Measurements from ENCODE around the gene PDGFD.
A peak's percentile ranks its signal among the peaks of the same experiment; 100 is the strongest.
"Not testable (repeated sequence)": the region's sequence is repeated elsewhere in the genome, so short reads cannot be mapped to it uniquely, and the experiment has no call there.

Gene PDGFD

DNA sequence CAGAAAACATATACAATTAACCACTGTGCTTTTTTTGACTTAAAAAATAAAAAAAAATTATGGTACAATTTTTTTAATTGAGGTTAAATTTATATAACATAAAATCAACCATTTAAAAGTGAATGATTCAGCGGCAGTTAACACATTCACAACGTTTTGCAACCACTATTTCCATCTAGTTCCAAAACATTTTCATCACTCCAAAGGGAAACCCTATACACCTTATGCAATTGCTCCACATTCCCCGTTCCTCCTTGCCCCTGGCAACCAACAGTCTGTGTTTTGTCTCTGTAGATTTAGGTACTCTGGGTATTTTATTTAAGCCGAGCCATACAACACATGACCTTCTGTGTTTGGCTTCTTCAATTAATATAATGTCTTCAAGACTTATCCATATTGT, 112.2 kb downstream of the PDGFD start:
- no peak for DNase-seq

DNA sequence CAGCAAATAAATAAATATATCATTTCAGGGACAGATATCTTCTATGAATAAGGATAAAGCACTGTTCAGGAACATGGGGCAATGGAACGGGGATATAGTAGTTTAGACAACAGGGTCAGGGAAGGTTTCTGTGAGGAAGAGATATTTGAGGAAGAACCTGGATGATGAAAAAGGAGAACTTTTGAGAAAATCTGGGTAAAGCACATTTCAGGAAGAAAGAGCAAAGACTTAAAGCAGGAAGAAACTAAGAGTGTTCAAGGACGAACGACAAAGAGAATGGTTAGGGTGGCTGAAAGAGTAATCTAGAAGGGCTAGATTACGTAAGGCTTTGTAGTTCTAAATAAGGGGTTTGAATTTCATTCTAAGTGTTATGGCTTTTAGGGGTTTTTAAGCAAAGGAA, 114.8 kb downstream of the PDGFD start:
- DNase-seq = no peak

DNA sequence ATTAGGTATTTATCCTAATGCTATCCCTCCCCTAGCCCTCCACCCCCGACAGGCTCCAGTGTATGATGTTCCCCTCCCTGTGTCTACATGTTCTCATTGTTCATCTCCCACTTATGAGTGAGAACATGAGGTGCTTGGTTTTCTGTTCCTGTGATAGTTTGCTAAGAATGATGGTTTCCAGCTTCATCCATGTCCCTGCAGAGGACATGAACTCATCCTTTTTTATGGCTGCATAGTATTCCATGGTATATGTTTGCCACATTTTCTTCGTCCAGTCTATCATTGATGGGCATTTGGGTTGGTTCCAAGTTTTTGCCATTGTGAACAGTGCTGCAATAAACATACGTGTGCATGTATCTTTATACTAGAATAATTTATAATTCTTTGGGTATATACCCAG, 117.1 kb downstream of the PDGFD start:
- DNase-seq = not testable (repeated sequence)

DNA sequence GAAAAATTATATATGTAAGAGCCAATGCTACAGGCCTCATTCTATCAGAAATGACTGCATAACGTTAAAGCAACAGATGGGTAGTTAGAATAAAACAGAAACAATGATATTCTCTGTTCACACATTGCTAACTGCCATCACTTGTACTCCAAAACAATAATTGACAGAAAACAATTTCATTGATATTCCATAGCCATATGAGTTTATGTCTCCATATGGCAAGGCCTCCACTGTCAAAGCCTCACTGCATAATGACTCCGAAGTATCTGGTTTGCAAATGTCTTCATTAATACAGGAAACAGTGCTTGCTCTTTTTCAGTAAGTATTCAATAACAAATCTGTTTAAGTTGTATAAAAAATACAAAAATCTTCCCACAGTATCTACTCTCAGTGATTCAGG, 117.6 kb downstream of the PDGFD start:
- no peak for DNase-seq

DNA sequence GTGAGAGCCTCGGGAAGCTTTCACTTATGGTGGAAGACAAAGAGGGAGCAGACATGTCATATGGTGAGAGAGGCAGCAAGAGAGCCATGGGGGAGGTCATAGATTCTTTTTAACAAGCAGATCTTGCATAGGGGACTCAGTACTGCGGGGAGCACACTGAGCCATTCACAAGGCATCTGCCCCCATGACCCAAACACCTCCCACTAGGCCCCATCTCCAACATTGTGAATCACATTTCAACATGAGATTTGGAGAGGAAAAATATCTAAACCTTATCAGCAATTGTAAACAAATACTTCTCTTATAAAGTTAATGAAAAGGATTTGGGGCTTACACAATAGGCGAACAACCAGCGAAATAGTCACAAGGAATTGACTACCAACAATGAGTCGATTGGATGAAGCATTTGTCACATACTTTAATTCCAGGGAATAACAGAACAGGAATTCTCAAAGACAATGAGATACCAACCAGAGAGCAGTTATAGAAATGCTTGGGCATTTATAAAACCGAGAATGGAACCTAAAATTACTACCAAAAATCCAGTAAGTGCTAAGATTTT, 120.2 kb downstream of the PDGFD start:
- DNase-seq = no peak

DNA sequence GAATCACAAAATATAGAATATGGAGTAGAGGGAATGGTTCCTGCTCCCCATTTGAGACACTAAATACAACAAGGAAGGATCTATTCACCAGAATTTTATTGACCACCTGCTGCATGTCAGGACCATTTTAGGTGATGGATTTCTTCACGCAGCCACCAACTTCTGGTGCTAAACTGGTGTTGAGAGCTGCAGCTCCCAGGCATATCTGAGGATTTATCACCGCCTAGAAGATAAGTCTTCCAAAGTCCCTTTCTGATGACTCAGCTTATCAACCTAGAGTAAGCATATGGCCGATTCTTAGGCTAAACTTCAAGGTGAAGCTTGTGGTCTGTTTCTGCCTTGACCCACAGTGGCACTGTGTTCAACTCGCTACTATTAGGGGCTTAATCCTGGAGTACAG, 120.8 kb downstream of the PDGFD start:
- no peak for DNase-seq

DNA sequence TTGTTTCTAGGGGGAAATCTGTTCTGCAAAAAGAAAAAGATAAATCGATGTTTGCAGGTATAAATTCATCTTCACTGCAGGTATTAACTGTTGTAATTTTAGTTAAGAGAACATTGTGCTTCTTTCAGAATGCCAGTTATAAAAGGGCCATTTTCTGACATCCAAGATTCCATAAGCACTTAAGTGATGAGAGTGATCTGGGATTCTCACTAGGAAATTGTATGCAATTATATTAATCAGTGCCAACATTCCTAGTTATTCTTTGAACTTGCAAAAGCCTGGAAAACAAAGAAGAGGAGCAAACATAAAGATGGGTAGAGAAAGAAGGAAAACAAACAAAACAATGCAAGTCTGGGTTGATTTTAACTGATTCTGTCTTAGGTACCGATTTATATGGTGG, 122.2 kb downstream of the PDGFD start:
- no peak for DNase-seq

DNA sequence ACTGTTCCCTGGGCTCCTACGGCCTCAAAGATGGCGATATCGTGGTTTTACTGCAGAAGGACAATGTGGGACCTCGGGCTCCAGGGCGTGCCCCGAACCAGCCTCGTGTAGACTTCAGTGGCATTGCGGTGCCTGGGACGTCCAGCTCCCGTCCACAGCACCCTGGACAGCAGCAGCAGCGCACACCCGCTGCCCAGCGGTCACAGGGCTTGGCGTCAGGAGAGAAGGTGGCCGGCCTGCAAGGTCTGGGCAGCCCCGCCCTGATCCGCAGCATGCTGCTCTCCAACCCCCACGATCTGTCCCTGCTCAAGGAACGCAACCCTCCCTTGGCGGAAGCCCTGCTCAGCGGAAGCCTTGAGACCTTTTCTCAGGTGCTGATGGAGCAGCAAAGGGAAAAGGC, 127.0 kb downstream of the PDGFD start:
- no peak for DNase-seq

DNA sequence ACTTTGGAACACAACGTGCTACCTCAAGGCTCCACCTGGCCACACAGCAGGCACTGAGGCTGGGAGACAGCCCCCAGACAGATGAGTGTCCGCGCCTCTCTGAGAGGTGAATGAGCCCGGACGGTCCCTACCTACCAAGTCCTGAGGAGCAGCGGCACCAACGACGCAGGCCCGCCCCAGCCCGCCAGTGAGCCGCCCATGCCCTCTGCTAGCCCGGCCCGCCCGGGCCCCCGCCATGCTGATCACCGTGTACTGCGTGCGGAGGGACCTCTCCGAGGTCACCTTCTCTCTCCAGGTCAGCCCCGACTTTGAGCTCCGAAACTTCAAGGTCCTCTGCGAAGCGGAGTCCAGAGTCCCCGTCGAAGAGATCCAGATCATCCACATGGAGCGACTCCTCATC, 127.4 kb downstream of the PDGFD start, which contains the start of gene DDI1:
TSS of gene DDI1 (plus strand) at position 53 of the 400 bp plus-strand sequence. CDS start at position 236, 183 bp downstream.
- DNase-seq = no peak

DNA sequence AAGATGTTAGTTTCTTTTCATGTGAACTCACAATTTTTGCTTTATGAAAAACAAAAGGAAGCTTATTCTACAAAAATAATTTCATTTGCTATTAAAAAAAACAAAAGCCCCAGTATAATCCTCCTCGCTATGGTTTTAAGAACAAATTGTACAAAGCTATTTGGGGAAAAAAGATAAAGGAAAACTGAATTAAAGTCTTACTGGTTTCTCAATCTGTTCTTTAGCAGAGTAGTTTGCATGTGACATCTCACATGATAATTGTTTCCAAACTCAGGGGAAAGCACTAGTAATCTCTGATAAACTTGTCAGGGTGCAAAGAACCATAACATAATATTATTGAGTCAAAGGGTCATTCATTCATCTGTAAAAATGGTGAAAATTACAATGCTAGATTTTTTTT, 130.4 kb downstream of the PDGFD start:
- no peak for DNase-seq

DNA sequence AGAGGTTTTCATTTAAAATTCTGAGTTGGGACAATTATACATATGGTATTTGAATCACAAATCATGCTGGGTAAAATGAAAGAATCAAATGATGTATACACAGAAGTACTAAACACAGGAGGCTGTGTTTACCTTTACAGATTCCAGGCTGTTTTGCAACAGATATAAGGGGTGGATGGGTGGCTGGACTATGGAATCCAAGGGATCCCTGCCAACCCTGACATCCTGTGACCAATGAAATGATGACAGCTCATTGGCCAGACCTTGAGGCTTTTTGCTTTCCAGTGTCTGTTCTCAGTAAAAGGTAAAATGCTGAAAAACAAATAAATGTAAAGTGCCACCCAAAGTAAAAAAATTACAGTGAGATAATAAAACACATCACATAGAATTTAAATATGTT, 130.8 kb downstream of the PDGFD start:
- DNase-seq = no peak

DNA sequence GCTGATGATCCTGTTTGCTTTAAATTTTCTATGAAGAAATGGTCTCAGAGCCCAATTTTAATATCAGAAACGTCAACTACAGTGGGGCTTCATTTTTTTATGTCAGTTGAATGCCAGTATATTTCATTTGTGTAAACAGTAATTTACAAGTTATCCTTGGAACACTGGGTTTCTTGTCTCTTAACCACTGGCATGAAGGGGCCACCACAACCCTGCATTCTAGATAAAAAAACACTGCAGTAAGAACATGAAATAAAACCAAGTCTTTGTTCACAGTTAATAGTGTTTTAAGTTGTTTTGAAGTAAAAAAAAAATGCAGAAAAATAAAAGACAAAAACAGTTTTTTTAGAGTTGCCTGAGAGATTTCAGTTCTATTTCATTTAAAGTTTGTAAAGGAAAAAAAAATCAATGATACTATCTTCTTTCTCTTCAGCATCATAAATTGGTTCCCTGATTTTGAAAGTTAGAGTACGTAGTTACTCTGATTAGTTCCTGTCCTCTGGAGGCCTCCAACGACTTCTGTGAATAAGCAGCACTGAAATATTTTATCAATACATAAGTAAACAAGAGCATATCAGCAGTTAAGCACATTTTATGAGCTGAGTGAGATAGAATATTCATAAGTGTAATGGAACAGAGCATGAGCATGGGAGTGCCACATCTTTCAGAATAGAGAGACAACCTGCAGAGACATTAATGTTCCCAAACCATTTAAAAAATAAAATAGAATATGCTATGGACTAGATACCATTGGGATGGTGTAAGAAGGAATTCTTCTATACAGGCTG, 135.3 kb downstream of the PDGFD start:
- no peak for DNase-seq

DNA sequence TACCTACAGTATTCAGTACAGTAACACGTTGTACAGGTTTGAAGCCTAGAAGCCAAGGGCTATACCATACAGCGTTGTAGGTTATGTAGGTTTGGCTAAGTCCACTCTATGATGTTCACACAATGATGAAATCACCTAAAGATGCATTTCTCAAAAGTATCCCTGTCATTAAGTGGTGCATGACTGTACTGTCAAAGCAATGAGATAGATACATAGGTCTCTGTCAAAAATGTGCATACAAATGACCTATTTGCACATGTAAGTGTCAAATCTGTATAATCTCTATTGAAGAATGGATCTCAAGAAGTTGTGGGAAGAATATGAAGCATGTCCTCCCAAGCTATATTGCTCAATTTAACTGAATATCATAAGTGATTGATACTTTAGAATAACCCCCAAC, 139.4 kb downstream of the PDGFD start:
- DNase-seq = no peak

DNA sequence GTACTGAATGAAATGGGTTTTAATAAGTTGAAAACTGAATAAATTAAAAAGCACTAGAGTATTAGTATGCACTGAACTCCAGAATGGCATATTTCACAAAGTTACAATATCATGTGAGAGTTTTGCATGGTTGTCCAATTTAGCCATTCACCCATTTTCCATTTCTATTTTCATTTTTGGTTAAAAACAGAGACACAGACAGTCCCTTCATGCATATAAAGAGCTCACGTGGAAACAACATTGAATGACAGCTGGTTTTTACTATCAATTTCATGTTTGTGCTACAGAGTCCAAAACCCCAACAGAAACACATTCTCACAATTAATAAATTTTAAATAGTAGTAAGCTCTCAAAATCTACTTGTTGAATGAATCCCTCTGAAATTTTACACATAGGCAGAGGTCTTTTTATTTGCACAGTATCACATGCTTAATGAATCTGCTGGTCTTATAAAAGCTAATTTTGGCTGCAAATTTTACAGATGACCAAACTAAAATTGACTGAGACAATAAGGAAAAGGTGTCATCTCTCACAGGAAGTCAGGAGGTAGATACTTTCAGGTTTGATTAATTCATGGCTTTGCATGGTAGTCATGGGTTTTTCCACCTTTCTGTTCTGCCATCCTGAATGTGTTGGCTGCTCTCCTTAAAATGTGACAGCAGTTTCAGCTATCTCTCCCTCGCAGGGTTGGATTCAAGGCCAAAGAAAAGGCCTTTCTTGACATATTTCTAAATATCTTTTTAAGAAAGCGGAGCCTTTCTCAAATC, 148.1 kb downstream of the PDGFD start:
- DNase-seq = no peak

DNA sequence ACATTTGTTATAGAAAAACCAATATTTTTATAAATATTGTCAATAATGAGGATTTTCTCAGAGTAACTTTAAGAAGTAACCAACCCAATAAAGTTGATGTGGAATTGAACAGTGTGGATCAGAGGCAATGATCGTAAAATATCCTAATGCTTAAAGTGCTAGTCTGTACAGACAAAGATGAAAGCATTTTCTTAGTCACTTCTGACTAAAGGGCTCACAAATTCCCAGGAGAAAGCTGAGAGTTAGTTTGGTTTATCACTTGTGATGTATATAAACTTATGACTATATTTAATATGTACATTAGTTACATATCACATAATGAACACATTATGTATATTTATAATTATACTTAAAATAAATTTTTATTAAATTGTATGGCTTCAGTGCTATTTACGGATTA, 152.9 kb downstream of the PDGFD start:
- DNase-seq = no peak

DNA sequence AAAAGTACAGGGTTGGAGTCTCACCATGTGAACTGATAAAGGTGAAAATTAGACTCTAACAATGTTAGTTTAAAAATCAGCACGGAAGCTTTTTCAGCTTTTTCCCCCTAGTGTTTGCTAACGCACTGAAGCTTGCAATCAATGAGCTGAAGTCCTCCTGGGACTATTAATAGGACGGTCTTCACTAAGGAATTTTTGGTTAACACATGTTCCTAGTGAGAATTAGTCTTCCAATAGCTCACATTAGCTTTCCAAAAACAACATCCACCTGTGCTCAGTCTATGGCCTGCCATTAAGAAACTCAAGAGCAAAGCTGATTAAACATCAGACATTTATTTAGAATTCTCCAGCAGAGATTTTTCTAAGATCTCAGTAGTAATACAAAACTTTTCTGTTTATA, 154.2 kb downstream of the PDGFD start:
- no peak for DNase-seq

DNA sequence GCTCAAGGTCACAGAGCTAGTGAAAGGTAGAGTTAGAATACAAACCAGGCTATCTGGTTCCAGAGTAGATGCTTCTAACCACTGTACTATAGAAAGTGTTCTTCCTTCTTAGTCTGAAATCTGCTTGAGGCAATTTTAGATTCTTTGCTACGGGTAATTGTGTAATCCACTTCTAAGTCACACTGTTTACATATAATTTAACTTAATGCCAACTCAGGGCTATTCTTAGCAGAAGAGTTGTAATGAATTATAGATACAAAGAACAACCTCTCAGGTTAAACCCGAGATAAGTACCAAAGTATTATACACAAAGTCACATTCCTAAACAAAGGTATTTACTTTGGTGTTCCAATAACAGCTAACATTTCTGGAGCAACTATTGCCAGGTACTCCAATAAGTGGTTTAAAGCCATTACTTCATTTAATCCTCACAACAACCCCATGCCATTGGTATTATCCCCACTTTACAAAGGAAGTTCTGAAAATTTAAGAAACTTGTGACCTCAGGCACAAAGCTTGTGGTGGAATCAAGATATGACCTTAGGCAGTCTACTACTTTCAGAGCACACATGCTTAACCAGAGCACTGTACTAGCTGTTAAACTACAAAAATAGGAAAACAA, 158.6 kb downstream of the PDGFD start:
- no peak for DNase-seq

DNA sequence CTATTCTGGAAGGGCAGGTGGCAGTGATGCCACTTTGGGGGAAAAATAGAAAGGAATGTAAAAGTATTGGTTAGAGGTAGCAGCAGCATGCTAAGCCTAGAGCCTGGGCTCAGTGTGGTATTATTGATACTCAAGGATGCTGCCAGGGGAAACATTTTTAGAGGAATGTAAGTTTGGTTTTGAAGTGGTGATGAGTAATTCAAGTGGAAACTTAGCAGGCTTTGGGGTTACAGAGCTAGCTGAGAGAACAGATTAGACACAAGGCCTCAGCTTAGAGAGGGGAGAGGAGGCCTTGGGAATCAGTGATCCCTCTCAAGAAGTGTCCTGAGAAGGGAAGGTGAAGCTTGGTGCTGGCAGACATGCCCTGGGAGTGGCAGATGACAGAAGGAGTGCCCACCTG, 160.5 kb downstream of the PDGFD start:
- peak in 1 of 2 experiments; percentile 5 for DNase-seq

DNA sequence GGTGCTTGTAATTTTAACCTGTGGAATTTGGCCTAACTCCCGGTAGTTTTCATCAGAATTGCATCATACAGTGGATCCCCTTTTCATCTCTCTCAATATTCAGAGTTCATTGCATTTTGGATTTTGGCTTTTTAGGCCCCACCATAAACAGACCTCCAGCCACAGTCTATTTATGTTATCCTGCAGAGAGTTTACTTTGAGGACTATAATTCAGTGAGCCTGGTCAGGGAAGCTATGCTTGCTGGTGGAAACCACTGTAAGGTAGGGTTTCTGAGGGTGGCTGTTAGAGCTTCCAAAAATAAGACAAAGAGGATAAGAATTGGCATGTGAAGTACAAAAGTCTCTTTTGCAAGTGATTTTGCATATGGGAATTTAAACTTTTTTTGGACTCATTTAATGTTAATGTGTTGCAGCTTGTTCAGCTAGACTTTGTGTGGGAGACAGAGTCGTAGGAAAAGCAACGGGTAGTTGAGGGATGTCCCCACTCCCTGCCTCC, 162.3 kb downstream of the PDGFD start:
- no peak for DNase-seq

DNA sequence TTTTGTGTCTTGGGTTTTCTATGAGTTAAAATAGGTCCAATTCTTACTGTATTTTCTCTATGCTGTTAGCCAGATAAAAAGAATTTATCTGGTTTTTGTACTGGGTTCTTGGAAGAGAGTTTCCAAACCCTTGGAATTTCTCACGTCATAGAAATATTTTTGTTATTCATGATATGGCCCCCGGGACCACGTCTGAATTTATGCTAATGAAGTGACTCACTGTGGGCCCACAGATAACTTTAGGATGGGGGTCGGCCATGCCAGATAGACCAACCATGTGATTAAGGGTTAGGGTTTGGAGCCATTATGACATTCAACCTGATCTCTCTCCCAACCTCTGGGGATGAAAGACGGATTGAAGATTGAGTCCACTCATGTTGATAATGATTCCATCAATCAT, 163.1 kb downstream of the PDGFD start:
- no peak for DNase-seq

DNA sequence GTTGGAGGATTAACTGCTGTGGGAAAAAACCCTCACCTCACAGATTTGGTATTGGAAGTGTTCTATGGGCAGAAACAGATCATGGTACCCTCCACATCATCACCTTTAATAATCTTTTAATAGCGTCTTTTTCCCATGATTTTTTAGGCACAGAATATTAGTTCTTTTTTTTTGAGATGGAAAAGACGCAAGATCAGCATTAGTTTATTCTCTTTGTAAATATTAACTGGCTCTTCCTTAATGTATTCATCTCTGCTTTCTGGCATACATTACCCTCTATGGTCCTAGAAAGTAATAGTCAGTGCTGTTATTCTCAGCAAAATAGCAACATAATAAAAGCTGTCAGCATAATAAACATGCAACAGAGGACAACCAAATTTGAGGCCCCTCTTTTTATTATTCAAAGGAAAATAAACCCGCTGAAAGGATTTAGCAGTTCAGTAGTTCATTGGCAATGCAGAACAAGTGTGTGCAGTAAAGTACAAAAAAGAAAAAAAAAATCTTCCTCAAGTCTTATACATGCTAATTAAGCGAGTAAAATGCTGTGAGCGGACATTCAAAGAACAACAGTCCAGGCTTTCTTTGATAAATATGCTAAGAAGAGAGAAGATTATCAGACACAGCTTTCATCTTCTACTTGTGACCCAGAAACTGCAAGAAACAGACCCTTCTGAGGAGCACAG, 165.0 kb downstream of the PDGFD start:
- no peak for DNase-seq

DNA sequence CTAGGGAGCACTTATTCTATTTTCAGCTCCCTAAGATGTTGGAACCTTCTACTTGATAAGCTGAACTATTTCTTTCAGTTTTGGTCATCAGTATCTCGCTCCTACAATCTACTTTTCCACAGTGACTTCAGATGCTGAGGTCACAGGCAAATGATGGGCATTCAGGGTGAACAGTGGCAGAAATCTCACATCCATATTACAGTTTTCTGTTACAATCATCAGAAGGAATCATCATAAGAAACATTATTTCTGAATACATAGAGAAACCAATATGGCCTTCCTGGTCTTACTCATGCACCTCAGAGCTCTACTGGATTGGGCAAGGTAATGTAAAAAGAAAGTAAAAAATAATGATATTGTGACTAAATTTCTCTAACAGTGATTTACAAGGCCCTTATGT, 166.9 kb downstream of the PDGFD start:
- DNase-seq = no peak

DNA sequence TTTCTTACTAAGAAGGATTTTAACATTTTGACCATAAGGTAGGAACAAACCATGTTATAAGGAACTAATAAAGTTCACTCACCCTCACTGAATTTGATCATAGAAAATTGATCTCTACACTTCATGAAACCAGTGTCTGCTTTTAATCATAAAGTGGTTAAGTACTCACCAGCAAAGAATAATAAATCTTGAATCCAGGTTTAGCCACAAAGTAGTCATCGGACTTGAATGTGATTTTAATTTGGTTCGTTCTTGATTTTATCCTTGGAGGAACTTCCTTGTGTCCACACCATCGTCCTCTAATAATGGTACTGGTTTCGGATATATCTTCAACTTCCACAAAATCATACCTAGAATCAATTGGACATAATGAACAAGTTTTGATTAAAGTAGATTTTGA, 168.1 kb downstream of the PDGFD start:
- no peak for DNase-seq
